Kidney tubule cell (primary cell): ENCODE measurements around the gene VPS51.

ENCODE experiments used
- DNase-seq: peaks from one replicate; pipeline ENCODE4 v3.0.0-alpha.2; 2018; ENCODE audit warnings: low spot score

The VPS51 gene

GRCh38 chr11:65095974-65096806, at the start of gene VPS51:
TSS of gene VPS51 (plus strand) at chr11:65096214. CDS start at chr11:65096251, 37 bp downstream.
- peak; percentile 89 for DNase-seq

GRCh38 chr11:65047581-65048422, 48.2 kb upstream of the VPS51 start:
- no peak for DNase-seq

DNA sequence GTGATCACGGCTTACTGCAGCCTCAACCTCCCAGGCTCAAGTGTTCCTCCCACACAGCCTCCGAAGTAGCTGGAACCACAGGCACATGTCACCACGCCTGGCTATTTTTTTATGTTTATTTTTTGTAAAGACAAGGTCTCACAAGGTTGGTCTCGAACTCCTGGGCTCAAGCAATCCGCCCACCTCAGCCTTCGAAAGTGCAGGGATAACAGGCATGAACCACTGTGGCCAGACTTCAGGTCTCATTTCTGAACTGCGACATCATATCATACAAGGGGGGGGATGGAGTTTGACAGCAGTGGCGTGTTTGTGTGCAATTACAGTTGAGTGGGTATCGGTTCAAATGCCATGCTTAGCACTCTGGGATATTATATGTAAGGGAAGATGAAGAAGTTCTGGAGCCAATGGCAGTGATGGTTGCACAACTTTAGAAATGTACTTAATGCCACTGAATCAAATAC, 44.6 kb upstream of the VPS51 start:
- no peak for DNase-seq

- DNase-seq, result no peak
Measured at GRCh38 chr11:65053827-65054508, 42.0 kb upstream of the VPS51 start.

DNA sequence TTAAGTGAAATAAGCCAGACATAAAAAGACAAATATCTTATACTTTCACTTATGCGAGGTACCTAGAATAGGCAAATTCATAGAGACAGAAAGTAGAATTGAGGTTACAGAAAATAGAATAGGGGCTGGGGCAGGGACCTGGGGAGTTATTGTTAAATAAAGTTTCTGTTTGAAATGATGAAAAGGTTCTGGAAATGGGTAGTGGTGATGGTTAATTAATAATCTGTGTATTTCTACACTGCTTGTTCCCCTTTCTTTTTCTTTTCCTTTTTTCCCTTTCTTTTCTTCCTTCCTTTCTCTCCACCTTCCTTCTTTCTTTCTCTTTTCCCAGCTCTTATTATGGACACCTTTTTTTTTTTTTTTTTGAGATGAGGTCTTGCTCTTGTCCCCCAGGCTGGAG, 40.5 kb upstream of the VPS51 start:
- no peak for DNase-seq

DNA sequence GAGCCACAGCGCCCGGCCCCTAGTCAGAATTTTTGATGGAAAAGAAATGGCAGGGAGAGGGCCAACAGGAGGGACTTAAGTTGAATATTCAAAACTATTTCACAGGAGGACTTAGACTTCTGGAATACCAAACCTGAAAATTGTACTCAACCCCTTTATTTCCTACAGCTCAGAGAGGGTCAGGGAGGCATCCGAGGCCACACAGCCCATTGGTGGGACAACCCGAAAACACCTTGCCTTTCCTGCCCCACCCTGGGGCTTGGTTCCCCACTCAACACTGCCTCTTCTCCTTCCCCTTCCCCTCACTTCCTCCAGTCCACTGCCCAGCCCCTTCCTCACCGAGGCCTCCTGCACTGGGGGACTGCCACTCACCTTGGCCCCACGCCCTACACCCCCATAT, 39.0 kb upstream of the VPS51 start:
- no peak for DNase-seq

- DNase-seq, result no peak
Measured at GRCh38 chr11:65057526-65057925, 38.5 kb upstream of the VPS51 start.

- no peak for DNase-seq
Measured at GRCh38 chr11:65058012-65058411, 38.0 kb upstream of the VPS51 start.

DNA sequence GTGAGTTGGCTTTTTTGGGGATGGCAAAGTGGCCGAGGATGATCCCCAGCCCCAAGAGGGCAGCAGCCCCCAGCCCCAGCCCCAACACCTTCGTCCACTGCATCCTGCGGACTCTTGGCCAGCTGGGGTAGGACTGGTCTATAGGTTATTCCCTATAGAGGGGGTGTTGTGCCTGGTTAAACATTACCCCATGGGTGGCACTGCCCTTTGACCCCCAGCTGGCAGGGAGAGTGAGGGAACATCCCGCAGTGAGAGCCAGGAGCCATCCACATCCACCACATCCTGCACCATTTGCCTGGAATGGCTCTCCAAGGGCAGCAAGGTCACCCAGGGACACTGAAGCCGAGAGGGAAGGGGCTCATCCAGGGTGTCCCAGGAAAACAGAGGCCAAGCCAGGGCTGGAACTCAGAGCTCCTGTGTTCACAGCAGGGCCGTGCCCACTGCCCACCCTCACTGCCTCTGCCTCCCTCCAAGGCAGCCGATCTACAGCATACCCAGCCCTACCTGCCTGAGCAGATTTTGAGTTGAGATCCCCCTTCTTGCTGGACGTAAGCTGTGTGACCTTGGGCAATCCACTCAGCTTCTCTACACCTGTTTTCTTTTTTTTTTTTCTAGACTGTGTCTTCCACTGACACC, 37.5 kb upstream of the VPS51 start, which contains the start of gene NAALADL1:
Gene NAALADL1 (minus strand): TSS at position 135 of the 636 bp plus-strand sequence. CDS start 32 bp downstream, at position 103.
- no peak for DNase-seq

DNA sequence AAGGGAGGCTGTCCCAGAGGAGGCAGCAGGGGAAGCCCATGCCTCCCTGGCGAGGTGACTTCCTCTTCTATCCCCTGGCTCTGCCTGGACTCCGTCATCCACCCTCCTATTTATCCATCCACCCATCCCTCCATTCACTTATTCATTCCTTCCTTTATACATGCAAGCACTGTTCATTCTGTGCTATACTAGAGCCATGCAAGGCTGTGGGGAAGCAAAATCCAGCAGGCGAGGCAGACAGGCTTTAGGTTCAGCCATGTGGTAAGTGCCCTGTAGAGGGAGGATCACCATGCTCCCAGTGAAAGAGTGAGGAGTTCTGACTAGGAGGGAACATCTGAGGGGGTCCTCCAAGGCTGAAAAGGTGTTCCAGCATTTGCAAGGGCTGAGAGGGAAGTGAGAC, 36.5 kb upstream of the VPS51 start:
- DNase-seq, result no peak

GRCh38 chr11:65059959-65060824, 35.8 kb upstream of the VPS51 start:
- no peak for DNase-seq

DNA sequence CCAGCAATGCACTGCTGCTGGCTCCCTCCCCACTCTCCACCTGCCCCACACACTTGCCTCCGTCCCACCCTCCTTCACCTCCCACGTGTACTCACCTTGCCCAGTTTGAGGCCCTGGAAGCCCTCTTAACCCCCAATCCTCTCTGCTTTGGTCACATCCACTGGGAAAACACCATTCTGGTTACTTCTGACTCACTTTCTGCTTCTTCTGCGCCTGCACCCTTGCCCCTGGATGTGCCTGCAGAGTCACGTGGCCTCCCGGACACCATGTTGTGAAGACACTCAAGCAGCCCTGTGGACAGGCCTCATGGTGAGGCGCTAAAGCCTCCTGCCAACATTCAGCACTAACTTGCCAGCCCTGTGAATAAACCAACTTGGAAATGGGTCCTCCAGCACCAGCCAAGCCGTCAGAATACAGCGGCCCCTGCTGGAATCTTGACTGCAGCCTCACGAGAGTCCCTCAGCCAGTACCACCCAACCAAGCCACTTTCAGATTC, 35.1 kb upstream of the VPS51 start:
- no peak for DNase-seq

- DNase-seq, result no peak
Measured at GRCh38 chr11:65063532-65063931, 32.5 kb upstream of the VPS51 start.

DNA sequence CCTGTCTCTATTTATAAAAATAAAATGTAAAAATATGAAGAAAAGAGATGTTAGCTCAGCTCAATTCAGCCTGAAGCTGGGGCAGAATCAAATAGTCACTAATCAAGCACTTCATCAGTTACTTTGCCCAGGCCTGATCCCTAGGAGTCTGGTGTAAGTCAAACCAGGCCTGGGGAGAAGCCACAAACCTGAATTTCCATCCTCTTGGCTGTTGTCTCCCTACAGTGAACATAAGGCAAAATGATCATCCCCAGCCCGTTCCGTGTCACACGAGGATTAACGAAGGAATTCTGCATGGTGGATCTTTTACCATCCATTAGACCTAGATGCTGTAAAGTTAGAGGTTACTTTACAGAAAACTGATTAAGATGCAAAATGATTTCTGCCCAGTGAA, 31.2 kb upstream of the VPS51 start:
- DNase-seq, result no peak

- no peak for DNase-seq
Measured at GRCh38 chr11:65065851-65066250, 30.2 kb upstream of the VPS51 start.

DNA sequence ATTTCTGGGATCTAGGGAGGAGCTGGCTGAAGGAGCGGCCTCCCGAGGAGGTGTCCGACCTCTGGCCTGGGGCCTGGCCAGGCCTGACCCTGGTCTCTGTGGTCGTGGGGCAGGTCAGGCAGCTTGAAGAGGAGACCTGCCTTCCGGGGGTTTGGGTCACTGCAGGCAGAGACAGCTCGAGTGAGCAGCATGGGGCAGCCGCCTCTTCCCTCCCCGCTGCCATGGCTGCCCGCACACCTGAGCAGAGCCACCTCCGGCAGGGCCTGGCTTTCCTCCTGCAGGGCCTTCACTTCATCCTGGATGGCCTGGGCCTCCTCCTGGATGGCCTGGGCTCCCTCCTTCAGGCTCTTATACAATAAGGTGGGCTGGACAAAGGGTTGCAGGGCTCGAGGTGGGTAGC, 29.7 kb upstream of the VPS51 start:
- no peak for DNase-seq

DNA sequence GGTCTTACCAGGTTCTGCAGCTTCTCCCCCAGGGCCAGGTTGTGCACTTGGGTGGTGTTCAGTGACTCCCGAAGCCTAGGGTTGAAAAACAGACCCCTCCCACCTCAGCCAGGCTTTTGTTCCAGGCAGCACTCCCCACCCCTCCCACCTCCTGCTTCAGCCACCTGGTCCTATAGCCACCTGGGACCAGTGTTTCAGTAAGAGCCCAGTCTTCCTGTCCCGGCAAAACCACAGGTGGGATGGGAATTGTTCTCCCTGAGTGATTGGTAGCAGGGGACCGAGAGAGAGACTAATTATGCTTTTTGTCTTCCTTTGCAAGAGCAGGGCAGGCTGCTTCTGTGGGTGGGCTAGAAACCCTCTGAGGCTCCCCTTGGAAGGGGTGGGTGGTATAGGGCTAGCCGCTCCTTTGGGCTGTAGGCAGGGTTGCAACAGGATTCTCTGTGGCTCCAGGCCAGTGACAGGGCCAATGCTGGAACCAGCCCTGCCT, 29.2 kb upstream of the VPS51 start:
- no peak for DNase-seq

DNA sequence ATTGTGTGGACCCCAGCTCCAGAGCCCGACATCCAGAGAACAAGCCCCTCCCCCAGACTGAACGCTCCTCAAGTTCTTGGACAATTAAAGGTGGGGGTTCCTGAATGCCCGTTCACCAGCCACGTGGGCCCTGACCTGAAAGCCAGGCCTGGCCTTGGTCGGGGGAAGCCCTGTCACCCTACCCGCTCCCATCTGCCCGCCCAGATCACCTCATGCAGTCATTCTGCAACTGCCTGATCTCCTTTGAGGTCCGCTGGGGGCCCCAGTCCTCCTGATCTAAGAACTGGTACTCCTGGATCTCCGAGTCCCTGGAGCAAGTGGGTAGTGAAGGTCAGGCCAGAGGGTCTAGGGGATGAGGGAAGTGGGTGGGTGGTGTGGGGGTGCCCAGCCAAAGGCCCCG, 28.6 kb upstream of the VPS51 start:
- no peak for DNase-seq

GRCh38 chr11:65069217-65069616, 26.8 kb upstream of the VPS51 start:
- DNase-seq, result peak; percentile 33

DNA sequence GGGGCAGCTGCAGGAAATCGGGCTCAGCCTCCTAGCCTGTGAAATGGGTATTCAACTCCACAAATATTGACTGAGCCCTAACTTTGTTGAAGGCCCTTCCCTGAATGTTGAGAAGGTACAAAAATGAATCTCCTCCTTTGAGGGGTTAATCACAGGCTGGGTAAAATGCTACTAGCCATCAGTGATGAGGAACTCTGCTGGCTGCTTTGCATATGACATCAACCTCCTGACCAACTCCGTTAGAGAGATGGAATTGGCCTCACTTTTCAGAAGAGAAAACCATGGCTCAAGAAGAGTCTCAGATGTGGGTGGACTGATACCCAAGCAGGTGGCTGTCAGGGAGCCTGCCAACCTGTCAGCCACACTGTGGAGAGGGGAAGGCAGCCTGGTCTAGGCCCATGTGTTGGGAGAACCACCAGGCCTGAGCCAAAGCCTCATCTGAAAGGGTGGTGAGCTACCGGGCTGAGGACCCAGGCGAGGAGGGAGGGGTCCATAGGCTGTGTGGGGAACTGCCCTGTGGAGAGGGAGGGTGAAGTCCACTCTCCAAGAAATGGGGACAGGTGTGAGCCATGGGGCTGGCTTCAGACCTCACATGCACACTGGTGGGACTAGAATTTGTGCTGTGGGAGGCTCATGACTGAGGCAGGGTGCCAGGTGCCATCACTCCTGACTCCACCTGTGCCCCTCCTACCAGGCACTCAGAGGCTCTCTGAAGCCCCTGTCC, 23.9 kb upstream of the VPS51 start:
- DNase-seq, result no peak
